ENCODE data around the gene MAPRE2.

Gene MAPRE2

GRCh38 chr18:35180455-35180854 lies 139.2 kb downstream of the MAPRE2 start:
- Histone ChIP-seq H3K27me3 (ENCODE audit: insufficient read depth, low read length) (no peaks in the 10 kb centered on the region; the same call in 1 of the 2 replicates), H3K4me3 (ENCODE audit: low read depth, low read length) (no peak overlapping the region), H3K27ac (ENCODE audit: low read depth, low read length) (no peak overlapping the region), H3K4me1 (ENCODE audit: control insufficient read depth, insufficient read depth, low read length, unreplicated experiment) (no peaks in the 10 kb centered on the region), H3K36me3 (ENCODE audit: insufficient read depth, low read length) (no peaks in the 10 kb centered on the region), H3K79me2 (ENCODE audit: control insufficient read depth, insufficient read depth, low read length, unreplicated experiment) (no peaks in the 10 kb centered on the region), H2AFZ (ENCODE audit: low read length, unreplicated experiment) (no peak overlapping the region)

GRCh38 chr18:35182151-35182550 lies 140.9 kb downstream of the MAPRE2 start:
- no peak overlapping the region for H2AFZ ChIP-seq (ENCODE audit: low read length, unreplicated experiment)
- H3K36me3 ChIP-seq (ENCODE audit: insufficient read depth, low read length) = no peaks in the 10 kb centered on the region
- no peak overlapping the region for H3K27ac ChIP-seq (ENCODE audit: low read depth, low read length)
- no peak overlapping the region for H3K4me3 ChIP-seq (ENCODE audit: low read depth, low read length)
- H3K27me3 ChIP-seq (ENCODE audit: insufficient read depth, low read length) = no peaks in the 10 kb centered on the region; the same call in 1 of the 2 replicates
- no peaks in the 10 kb centered on the region for H3K4me1 ChIP-seq (ENCODE audit: control insufficient read depth, insufficient read depth, low read length, unreplicated experiment)
- no peaks in the 10 kb centered on the region for H3K79me2 ChIP-seq (ENCODE audit: control insufficient read depth, insufficient read depth, low read length, unreplicated experiment)

GRCh38 chr18:35183886-35184285 lies 142.7 kb downstream of the MAPRE2 start:
- H3K79me2 ChIP-seq (ENCODE audit: control insufficient read depth, insufficient read depth, low read length, unreplicated experiment) = no peaks in the 10 kb centered on the region
- no peaks in the 10 kb centered on the region for H3K4me1 ChIP-seq (ENCODE audit: control insufficient read depth, insufficient read depth, low read length, unreplicated experiment)
- H3K27me3 ChIP-seq (ENCODE audit: insufficient read depth, low read length) = no peaks in the 10 kb centered on the region; the same call in 1 of the 2 replicates
- no peak overlapping the region for H3K27ac ChIP-seq (ENCODE audit: low read depth, low read length)
- H3K4me3 ChIP-seq (ENCODE audit: low read depth, low read length) = no peak overlapping the region
- H2AFZ ChIP-seq (ENCODE audit: low read length, unreplicated experiment) = no peak overlapping the region
- H3K36me3 ChIP-seq (ENCODE audit: insufficient read depth, low read length) = no peaks in the 10 kb centered on the region

- H3K27me3 ChIP-seq (ENCODE audit: insufficient read depth, low read length) = no peaks in the 10 kb centered on the region; the same call in 1 of the 2 replicates
- H3K4me3 ChIP-seq (ENCODE audit: low read depth, low read length) = no peak overlapping the region
- no peaks in the 10 kb centered on the region for H3K36me3 ChIP-seq (ENCODE audit: insufficient read depth, low read length)
- H3K79me2 ChIP-seq (ENCODE audit: control insufficient read depth, insufficient read depth, low read length, unreplicated experiment) = no peaks in the 10 kb centered on the region
- no peak overlapping the region for H3K27ac ChIP-seq (ENCODE audit: low read depth, low read length)
- no peaks in the 10 kb centered on the region for H3K4me1 ChIP-seq (ENCODE audit: control insufficient read depth, insufficient read depth, low read length, unreplicated experiment)
- no peak overlapping the region for H2AFZ ChIP-seq (ENCODE audit: low read length, unreplicated experiment)
Observed at GRCh38 chr18:35185771-35186170, 144.6 kb downstream of the MAPRE2 start.

- no peaks in the 10 kb centered on the region for H3K36me3 ChIP-seq (ENCODE audit: insufficient read depth, low read length)
- no peaks in the 10 kb centered on the region for H3K79me2 ChIP-seq (ENCODE audit: control insufficient read depth, insufficient read depth, low read length, unreplicated experiment)
- H3K4me3 ChIP-seq (ENCODE audit: low read depth, low read length) = no peak overlapping the region
- H2AFZ ChIP-seq (ENCODE audit: low read length, unreplicated experiment) = no peak overlapping the region
- H3K27me3 ChIP-seq (ENCODE audit: insufficient read depth, low read length) = no peaks in the 10 kb centered on the region; the same call in 1 of the 2 replicates
- H3K4me1 ChIP-seq (ENCODE audit: control insufficient read depth, insufficient read depth, low read length, unreplicated experiment) = no peaks in the 10 kb centered on the region
- no peak overlapping the region for H3K27ac ChIP-seq (ENCODE audit: low read depth, low read length)
Observed at GRCh38 chr18:35186291-35187034, 145.2 kb downstream of the MAPRE2 start.

GRCh38 chr18:35189510-35189909 lies 148.3 kb downstream of the MAPRE2 start:
- H3K4me3 ChIP-seq (ENCODE audit: low read depth, low read length) = no peak overlapping the region
- H3K36me3 ChIP-seq (ENCODE audit: insufficient read depth, low read length) = no peaks in the 10 kb centered on the region
- H3K79me2 ChIP-seq (ENCODE audit: control insufficient read depth, insufficient read depth, low read length, unreplicated experiment) = no peaks in the 10 kb centered on the region
- H3K27ac ChIP-seq (ENCODE audit: low read depth, low read length) = no peak overlapping the region
- no peaks in the 10 kb centered on the region for H3K4me1 ChIP-seq (ENCODE audit: control insufficient read depth, insufficient read depth, low read length, unreplicated experiment)
- no peaks in the 10 kb centered on the region for H3K27me3 ChIP-seq (ENCODE audit: insufficient read depth, low read length)
- H2AFZ ChIP-seq (ENCODE audit: low read length, unreplicated experiment) = no peak overlapping the region

GRCh38 chr18:35190948-35191697 lies 149.9 kb downstream of the MAPRE2 start:
- no peaks in the 10 kb centered on the region for H3K79me2 ChIP-seq (ENCODE audit: control insufficient read depth, insufficient read depth, low read length, unreplicated experiment)
- no peaks in the 10 kb centered on the region for H3K36me3 ChIP-seq (ENCODE audit: insufficient read depth, low read length)
- H2AFZ ChIP-seq (ENCODE audit: low read length, unreplicated experiment) = peak overlapping the region; percentile 69
- H3K27ac ChIP-seq (ENCODE audit: low read depth, low read length) = no peak overlapping the region
- H3K4me3 ChIP-seq (ENCODE audit: low read depth, low read length) = no peak overlapping the region
- H3K4me1 ChIP-seq (ENCODE audit: control insufficient read depth, insufficient read depth, low read length, unreplicated experiment) = no peaks in the 10 kb centered on the region
- no peaks in the 10 kb centered on the region for H3K27me3 ChIP-seq (ENCODE audit: insufficient read depth, low read length)

GRCh38 chr18:35191698-35192025 lies 150.4 kb downstream of the MAPRE2 start:
- no peaks in the 10 kb centered on the region for H3K36me3 ChIP-seq (ENCODE audit: insufficient read depth, low read length)
- H3K4me3 ChIP-seq (ENCODE audit: low read depth, low read length) = no peak overlapping the region
- H2AFZ ChIP-seq (ENCODE audit: low read length, unreplicated experiment) = peak overlapping the region; percentile 69
- no peak overlapping the region for H3K27ac ChIP-seq (ENCODE audit: low read depth, low read length)
- H3K27me3 ChIP-seq (ENCODE audit: insufficient read depth, low read length) = no peaks in the 10 kb centered on the region
- no peaks in the 10 kb centered on the region for H3K79me2 ChIP-seq (ENCODE audit: control insufficient read depth, insufficient read depth, low read length, unreplicated experiment)
- no peaks in the 10 kb centered on the region for H3K4me1 ChIP-seq (ENCODE audit: control insufficient read depth, insufficient read depth, low read length, unreplicated experiment)

GRCh38 chr18:35192415-35192814 lies 151.2 kb downstream of the MAPRE2 start:
- Histone ChIP-seq H3K36me3 (ENCODE audit: insufficient read depth, low read length) (no peaks in the 10 kb centered on the region), H3K4me3 (ENCODE audit: low read depth, low read length) (no peak overlapping the region), H3K27me3 (ENCODE audit: insufficient read depth, low read length) (no peaks in the 10 kb centered on the region), H3K79me2 (ENCODE audit: control insufficient read depth, insufficient read depth, low read length, unreplicated experiment) (no peaks in the 10 kb centered on the region), H3K4me1 (ENCODE audit: control insufficient read depth, insufficient read depth, low read length, unreplicated experiment) (no peaks in the 10 kb centered on the region), H2AFZ (ENCODE audit: low read length, unreplicated experiment) (peak overlapping the region; percentile 11), H3K27ac (ENCODE audit: low read depth, low read length) (no peak overlapping the region)
